CD4-positive, CD25-positive, alpha-beta regulatory T cell (primary cell): ENCODE measurements around the gene PPP2R2D. TPM values are rescaled to one million over a fixed set of nuclear protein-coding genes. Genes with fewer than 3 reads are reported as not detected.

Source experiments
- ATAC-seq, 2 donors: fragments of 150-1000 bp; cut with Tn5 transposase; one replicate each; pipeline ENCODE4 v1.10.0; 2021; ENCODE audit warnings: low read depth in 2 of 2, moderate number of reproducible peaks in 2 of 2, moderate library complexity in 1 of 2
- DNase-seq, 3 donors: peaks; one replicate each; pipeline versions ENCODE4 v3.0.0 to v3.0.0-alpha.2; 2012 to 2022; ENCODE audit warnings: mixed read lengths in 1 of 3
- H3K27ac ChIP-seq: one replicate; pipeline ENCODE4 v1.7.0; 2013; ENCODE audit warnings: mild to moderate bottlenecking, low read length; ENCODE audit not compliant: insufficient read depth, poor library complexity, severe bottlenecking
- H3K27me3 ChIP-seq: one replicate; pipeline ENCODE4 v1.7.0; 2013; ENCODE audit warnings: low read length; ENCODE audit not compliant: control insufficient read depth, insufficient read depth
- H3K36me3 ChIP-seq: one replicate; pipeline ENCODE4 v1.7.0; 2013; ENCODE audit warnings: mild to moderate bottlenecking, low read length, moderate library complexity; ENCODE audit not compliant: control insufficient read depth, insufficient read depth
- H3K4me1 ChIP-seq: 2 replicates; pipeline ENCODE4 v1.7.0; 2013; ENCODE audit warnings: mild to moderate bottlenecking, low read length; ENCODE audit not compliant: insufficient read depth, control insufficient read depth, poor library complexity, severe bottlenecking
- H3K4me3 ChIP-seq: one replicate; pipeline ENCODE4 v1.7.0; 2013; ENCODE audit warnings: low read depth, mild to moderate bottlenecking, low read length, moderate library complexity
- H3K9me3 ChIP-seq, 2 experiments: 1 replicate in 1 of 2; 2 replicates in 1 of 2; pipeline ENCODE4 v1.7.0; 2013; ENCODE audit warnings: low read length in 2 of 2, mild to moderate bottlenecking in 1 of 2, moderate library complexity in 1 of 2; ENCODE audit not compliant: control insufficient read depth in 2 of 2
- H3K27ac Mint-ChIP-seq, 3 donors: one replicate each; pipeline ENCODE4 v1.8.0; 2020 to 2022; ENCODE audit warnings: mild to moderate bottlenecking in 3 of 3, mixed read lengths in 3 of 3, moderate library complexity in 2 of 3
- H3K27me3 Mint-ChIP-seq: one replicate; pipeline ENCODE4 v1.8.0; 2022; ENCODE audit warnings: mild to moderate bottlenecking, mixed read lengths
- H3K36me3 Mint-ChIP-seq: one replicate; pipeline ENCODE4 v1.8.0; 2020; ENCODE audit warnings: mixed read lengths
- H3K4me1 Mint-ChIP-seq, 4 donors: one replicate each; pipeline ENCODE4 v1.8.0; 2020 to 2022; ENCODE audit warnings: mixed read lengths in 4 of 4, mild to moderate bottlenecking in 1 of 4
- H3K4me3 Mint-ChIP-seq, 4 donors: one replicate each; pipeline ENCODE4 v1.8.0; 2020 to 2022; ENCODE audit warnings: mild to moderate bottlenecking in 4 of 4, mixed read lengths in 4 of 4, moderate library complexity in 3 of 4
- H3K9me3 Mint-ChIP-seq, 7 donors: one replicate each; pipeline ENCODE4 v1.8.0; 2020 to 2022; ENCODE audit warnings: mixed read lengths in 7 of 7, mild to moderate bottlenecking in 3 of 7, moderate library complexity in 2 of 7
- polyA plus RNA-seq, 4 donors: library from polyadenylated mRNA; unstranded; fragments of 300-500 nt; fragmentation: Illumina TruSeq; gene quantifications; one replicate each; pipeline ENCODE4 v1.2.3, GENCODE V29; 2021
- total RNA-seq: library from RNA; stranded (reverse); gene quantifications from one replicate; pipeline ENCODE4 v1.2.3, GENCODE V29; 2022

Gene PPP2R2D
- total and polyA plus RNA-seq, 5 donors from 2014 or later: 23.8 to 48.1 (median 26.6) TPM

GRCh38 chr10:131855461-131856401 lies 45.1 kb upstream of the PPP2R2D start:
- Mint-ChIP-seq H3K27ac (no peak overlapping the region), H3K27me3 (no peaks in the 10 kb centered on the region), H3K4me3 (no peak overlapping the region), H3K4me1 (no peaks in the 10 kb centered on the region), H3K36me3 (no peaks in the 10 kb centered on the region), H3K9me3 (peaks cover 0 to 1% (median 0%) of the 10 kb centered on the region in 7 donors)
- no peak for DNase-seq
- H3K9me3 ChIP-seq: no peaks in the 10 kb centered on the region
- H3K27me3 ChIP-seq: no peaks in the 10 kb centered on the region
- no peak for ATAC-seq
- no peaks in the 10 kb centered on the region for H3K4me1 ChIP-seq
- H3K4me3 ChIP-seq: no peak overlapping the region
- no peak overlapping the region for H3K27ac ChIP-seq
- no peaks in the 10 kb centered on the region for H3K36me3 ChIP-seq

DNA sequence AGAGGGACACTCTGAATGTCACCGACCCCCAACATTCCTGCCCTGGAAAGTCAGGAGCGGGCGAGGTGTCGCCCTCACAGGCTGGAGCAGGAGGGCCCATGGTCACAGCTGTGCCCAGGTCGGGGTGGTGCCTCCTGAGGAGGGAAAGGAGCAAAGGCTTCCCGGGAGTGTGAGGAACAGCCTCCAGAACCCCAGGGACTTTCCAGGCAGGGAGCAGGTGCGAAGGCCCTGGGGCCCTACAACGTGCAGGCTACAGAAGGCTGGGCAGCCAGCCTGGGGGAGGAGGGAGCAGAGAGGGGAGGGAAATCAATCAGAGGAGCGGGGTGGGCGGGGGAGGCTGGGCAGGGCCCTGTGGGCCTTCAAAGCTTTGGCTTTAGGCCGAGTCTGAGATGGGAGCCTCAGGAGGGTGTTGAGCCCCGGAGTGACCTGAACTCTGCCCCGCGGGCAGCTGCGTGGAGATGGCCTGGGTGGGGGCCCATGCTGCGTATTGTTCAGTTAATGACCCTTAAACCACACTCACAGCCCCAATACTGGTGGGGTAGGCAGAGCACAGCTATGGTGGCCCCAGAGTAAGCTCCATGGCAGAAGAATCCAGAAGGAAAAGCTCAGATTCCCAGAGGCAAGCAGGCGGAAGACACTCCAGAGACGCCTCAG lies 44.2 kb upstream of the PPP2R2D start:
- no peak overlapping the region for H3K4me3 ChIP-seq
- H3K4me3 Mint-ChIP-seq: no peak overlapping the region
- no peaks in the 10 kb centered on the region for H3K36me3 ChIP-seq
- peak overlapping the region in 1 of 3 donors; percentile 45 for H3K27ac Mint-ChIP-seq
- no peaks in the 10 kb centered on the region for H3K27me3 Mint-ChIP-seq
- H3K9me3 ChIP-seq: no peaks in the 10 kb centered on the region
- no peak overlapping the region for H3K27ac ChIP-seq
- no peak for DNase-seq
- H3K4me1 Mint-ChIP-seq: no peaks in the 10 kb centered on the region
- ATAC-seq: no peak
- no peaks in the 10 kb centered on the region for H3K36me3 Mint-ChIP-seq
- H3K27me3 ChIP-seq: no peaks in the 10 kb centered on the region
- no peaks in the 10 kb centered on the region for H3K4me1 ChIP-seq
- peaks cover 0 to 1% (median 0%) of the 10 kb centered on the region in 7 donors for H3K9me3 Mint-ChIP-seq

- ATAC-seq: no peak
- no peaks in the 10 kb centered on the region for H3K27me3 Mint-ChIP-seq
- no peak overlapping the region for H3K4me3 Mint-ChIP-seq
- no peaks in the 10 kb centered on the region for H3K36me3 Mint-ChIP-seq
- DNase-seq: no peak
- no peak overlapping the region for H3K4me3 ChIP-seq
- H3K9me3 ChIP-seq: no peaks in the 10 kb centered on the region
- no peak overlapping the region for H3K27ac ChIP-seq
- no peaks in the 10 kb centered on the region for H3K4me1 Mint-ChIP-seq
- H3K27me3 ChIP-seq: no peaks in the 10 kb centered on the region
- no peaks in the 10 kb centered on the region for H3K4me1 ChIP-seq
- H3K9me3 Mint-ChIP-seq: peaks cover 0 to 1% (median 0%) of the 10 kb centered on the region in 7 donors
- H3K36me3 ChIP-seq: no peaks in the 10 kb centered on the region
- peak overlapping the region in 1 of 3 donors; percentile 56 for H3K27ac Mint-ChIP-seq
These were observed 43.4 kb upstream of the PPP2R2D start for GRCh38 chr10:131857156-131858117.

- H3K4me3 Mint-ChIP-seq: no peak overlapping the region
- H3K4me3 ChIP-seq: no peak overlapping the region
- ATAC-seq: no peak
- no peaks in the 10 kb centered on the region for H3K36me3 Mint-ChIP-seq
- H3K9me3 Mint-ChIP-seq: peaks cover 0 to 1% (median 0%) of the 10 kb centered on the region in 7 donors
- DNase-seq: no peak
- H3K36me3 ChIP-seq: no peaks in the 10 kb centered on the region
- no peaks in the 10 kb centered on the region for H3K27me3 ChIP-seq
- H3K4me1 ChIP-seq: no peaks in the 10 kb centered on the region
- H3K4me1 Mint-ChIP-seq: no peaks in the 10 kb centered on the region
- H3K27ac Mint-ChIP-seq: no peak overlapping the region
- no peaks in the 10 kb centered on the region for H3K9me3 ChIP-seq
- no peaks in the 10 kb centered on the region for H3K27me3 Mint-ChIP-seq
- H3K27ac ChIP-seq: no peak overlapping the region
These were observed 42.7 kb upstream of the PPP2R2D start for GRCh38 chr10:131858118-131858515.

- Mint-ChIP-seq H3K4me1 (no peaks in the 10 kb centered on the region), H3K4me3 (no peak overlapping the region), H3K36me3 (no peaks in the 10 kb centered on the region), H3K27me3 (no peaks in the 10 kb centered on the region), H3K9me3 (peaks cover 0 to 1% (median 0%) of the 10 kb centered on the region in 7 donors), H3K27ac (no peak overlapping the region)
- Histone ChIP-seq H3K27ac (no peak overlapping the region), H3K36me3 (no peaks in the 10 kb centered on the region), H3K4me1 (no peaks in the 10 kb centered on the region), H3K9me3 (no peaks in the 10 kb centered on the region), H3K4me3 (no peak overlapping the region), H3K27me3 (no peaks in the 10 kb centered on the region)
- ATAC-seq: no peak
- DNase-seq: no peak
These were observed 42.0 kb upstream of the PPP2R2D start for GRCh38 chr10:131858583-131859340.

- no peaks in the 10 kb centered on the region for H3K4me1 Mint-ChIP-seq
- H3K9me3 Mint-ChIP-seq: no peaks in the 10 kb centered on the region
- ATAC-seq: no peak
- Histone ChIP-seq H3K4me3 (no peak overlapping the region), H3K27ac (no peak overlapping the region), H3K4me1 (no peaks in the 10 kb centered on the region), H3K9me3 (no peaks in the 10 kb centered on the region), H3K36me3 (no peaks in the 10 kb centered on the region), H3K27me3 (no peaks in the 10 kb centered on the region)
- no peaks in the 10 kb centered on the region for H3K27me3 Mint-ChIP-seq
- DNase-seq: no peak
- H3K4me3 Mint-ChIP-seq: no peak overlapping the region
- no peaks in the 10 kb centered on the region for H3K36me3 Mint-ChIP-seq
- H3K27ac Mint-ChIP-seq: no peak overlapping the region
These were observed 41.3 kb upstream of the PPP2R2D start for GRCh38 chr10:131859341-131860020.
